OCI-LY3 (cell line): ENCODE results near the gene CORO2B.

Experiments used
- H2AFZ ChIP-seq: fragments of 200-600, 300-600 bp; shearing (Covaris generic); 2 replicates; pipeline ENCODE4 v1.6.0; 2014; ENCODE audit warnings: antibody characterized with exemption, low read depth, low read length
- H3K27ac ChIP-seq: fragments of 200-600, 300-600 bp; sonication (generic); 2 replicates; pipeline ENCODE4 v1.5.1; 2014; ENCODE audit warnings: mild to moderate bottlenecking, low read length, moderate library complexity, mixed read lengths
- H3K27me3 ChIP-seq: fragments of 200-600, 300-600 bp; sonication (generic); 2 replicates; pipeline ENCODE4 v1.6.1; 2014; ENCODE audit warnings: low read depth, low read length, mixed read lengths
- H3K36me3 ChIP-seq: fragments of 200-600, 300-600 bp; sonication (generic); replicated peaks from 2 replicates; pipeline ENCODE3; 2014; ENCODE audit warnings: low read depth, low read length, mixed read lengths
- H3K4me1 ChIP-seq: fragments of 300-600, 200-600 bp; sonication (generic); 2 replicates; pipeline ENCODE4 v1.6.1; 2014; ENCODE audit warnings: low read length, mixed read lengths
- H3K4me2 ChIP-seq: fragments of 200-600, 300-600 bp; sonication (generic); 2 replicates; pipeline ENCODE4 v1.6.1; 2014; ENCODE audit warnings: low read length, mixed read lengths
- H3K4me3 ChIP-seq: fragments of 300-600, 200-600 bp; sonication (generic); 2 replicates; pipeline ENCODE4 v1.5.1; 2014; ENCODE audit warnings: antibody characterized with exemption, mild to moderate bottlenecking, low read length, moderate library complexity
- H3K79me2 ChIP-seq: fragments of 300-600, 200-600 bp; shearing (Covaris generic); 2 replicates; pipeline ENCODE4 v1.6.1; 2014; ENCODE audit warnings: mild to moderate bottlenecking, low read length, mixed read lengths
- H3K9ac ChIP-seq: fragments of 300-600, 200-600 bp; shearing (Covaris generic); 2 replicates; pipeline ENCODE4 v1.6.0; 2014; ENCODE audit warnings: mild to moderate bottlenecking, low read length, moderate library complexity
- H3K9me3 ChIP-seq: fragments of 200-600, 300-600 bp; shearing (Covaris generic); 2 replicates; pipeline ENCODE4 v1.6.1; 2014; ENCODE audit warnings: low read length, mixed read lengths; ENCODE audit not compliant: insufficient read depth
- H4K20me1 ChIP-seq: fragments of 200-600, 300-600 bp; sonication (generic); 2 replicates; pipeline ENCODE4 v1.6.1; 2016; ENCODE audit warnings: low read length, mixed read lengths; ENCODE audit not compliant: insufficient read depth
- CTCF ChIP-seq: fragments of 200-600, 300-600 bp; sonication (generic); IDR thresholded peaks from 2 replicates; pipeline ENCODE4 v1.5.1; 2014; ENCODE audit warnings: antibody characterized with exemption, low read length, low read depth
- EZH2phosphoT487 ChIP-seq: fragments of 200-600 bp; shearing (Covaris generic); IDR thresholded peaks from 2 replicates; pipeline ENCODE4 v1.6.1; 2018; ENCODE audit warnings: antibody characterized with exemption, mixed run types, low read depth

The CORO2B gene

DNA sequence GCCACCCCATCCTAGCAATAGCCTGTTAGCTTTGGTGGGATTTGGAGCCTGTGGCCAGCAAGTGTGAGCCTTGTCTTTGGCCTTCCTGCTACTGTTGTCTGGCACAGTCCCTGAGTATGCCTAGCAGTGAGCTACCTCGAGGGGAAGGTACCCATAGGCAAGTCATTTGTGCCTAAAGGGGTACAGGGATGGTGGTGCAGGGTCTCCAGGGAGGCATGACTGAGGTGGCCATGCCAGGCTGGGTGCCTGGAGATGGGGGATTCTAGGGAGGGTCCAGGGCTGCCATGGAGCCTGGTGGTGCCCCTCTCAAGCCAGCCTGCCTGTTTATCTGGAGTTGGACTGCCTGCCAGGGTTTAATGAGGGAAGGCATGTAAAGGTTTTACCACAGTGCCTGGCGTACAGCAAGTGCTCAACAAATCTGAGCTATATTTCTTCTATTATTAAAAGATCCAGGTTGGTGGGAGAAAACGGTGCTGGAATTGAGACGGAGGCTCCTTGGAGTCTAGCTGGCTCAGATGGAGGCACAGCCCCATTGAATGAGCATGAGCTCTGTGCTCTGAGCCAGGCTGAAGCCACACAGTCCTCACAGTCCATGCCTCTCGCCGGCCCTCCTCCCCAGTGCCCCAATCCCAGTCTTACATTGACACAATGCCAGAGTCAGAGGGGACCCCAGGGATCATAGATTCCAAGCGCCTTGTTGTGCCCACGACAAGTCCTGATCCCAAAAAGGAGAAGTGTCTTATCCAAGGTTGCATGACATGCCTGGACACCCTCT lies 76.2 kb downstream of the CORO2B start:
- Histone ChIP-seq H3K4me3 (no peak overlapping the region), H3K4me1 (no peaks in the 10 kb centered on the region)

GRCh38 chr15:68655686-68656437 lies 77.1 kb downstream of the CORO2B start:
- H3K4me2 ChIP-seq, result no peak overlapping the region
- no peak overlapping the region for H3K9ac ChIP-seq
- H3K36me3 ChIP-seq, result no peaks in the 10 kb centered on the region
- H3K9me3 ChIP-seq, result no peaks in the 10 kb centered on the region
- H3K27me3 ChIP-seq, result peaks cover 10% of the 10 kb centered on the region
- no peak overlapping the region for H3K27ac ChIP-seq
- no peaks in the 10 kb centered on the region for H3K79me2 ChIP-seq
- no peak for TF ChIP-seq CTCF
- no peak for TF ChIP-seq EZH2phosphoT487
- H2AFZ ChIP-seq, result no peak overlapping the region
- no peak overlapping the region for H3K4me3 ChIP-seq
- no peaks in the 10 kb centered on the region for H3K4me1 ChIP-seq
- H4K20me1 ChIP-seq, result no peaks in the 10 kb centered on the region

More for the DNA sequence above, 76.2 kb downstream of the CORO2B start:
- Histone ChIP-seq H3K36me3 (no peaks in the 10 kb centered on the region), H3K4me2 (no peak overlapping the region), H2AFZ (no peak overlapping the region), H3K27me3 (peaks cover 10% of the 10 kb centered on the region), H3K9ac (no peak overlapping the region), H4K20me1 (no peaks in the 10 kb centered on the region), H3K27ac (no peak overlapping the region), H3K79me2 (no peaks in the 10 kb centered on the region), H3K9me3 (no peaks in the 10 kb centered on the region)
- no peak for TF ChIP-seq CTCF
- TF ChIP-seq EZH2phosphoT487, result no peak

- Histone ChIP-seq H3K9me3 (no peaks in the 10 kb centered on the region), H3K79me2 (no peaks in the 10 kb centered on the region), H3K4me2 (no peak overlapping the region), H4K20me1 (no peaks in the 10 kb centered on the region), H3K9ac (no peak overlapping the region), H2AFZ (no peak overlapping the region), H3K4me3 (no peak overlapping the region), H3K36me3 (no peaks in the 10 kb centered on the region), H3K27ac (no peak overlapping the region), H3K27me3 (peaks cover 10% of the 10 kb centered on the region), H3K4me1 (no peaks in the 10 kb centered on the region)
- TF ChIP-seq EZH2phosphoT487 (no peak), CTCF (no peak)
These were observed 77.6 kb downstream of the CORO2B start for GRCh38 chr15:68656438-68656739.

GRCh38 chr15:68658151-68658550 lies 79.4 kb downstream of the CORO2B start:
- H3K4me2 ChIP-seq, result no peak overlapping the region
- no peak overlapping the region for H3K9ac ChIP-seq
- no peak overlapping the region for H3K27ac ChIP-seq
- no peaks in the 10 kb centered on the region for H4K20me1 ChIP-seq
- H3K4me3 ChIP-seq, result no peak overlapping the region
- no peaks in the 10 kb centered on the region for H3K4me1 ChIP-seq
- peaks cover 5% of the 10 kb centered on the region; the same call in 1 of the 2 replicates for H3K27me3 ChIP-seq
- TF ChIP-seq CTCF (no peak), EZH2phosphoT487 (no peak)
- no peak overlapping the region for H2AFZ ChIP-seq
- H3K79me2 ChIP-seq, result no peaks in the 10 kb centered on the region
- H3K9me3 ChIP-seq, result no peaks in the 10 kb centered on the region
- H3K36me3 ChIP-seq, result no peaks in the 10 kb centered on the region
